GM21381 (cell line): ENCODE data around the gene PAPPA.

ENCODE experiments used
- ATAC-seq: cut with Tn5 transposase; IDR thresholded peaks from one replicate; pipeline ENCODE4 v1.9.1; 2021; ENCODE audit warnings: mild to moderate bottlenecking, moderate library complexity; ENCODE audit not compliant: unreplicated experiment

The PAPPA gene

GRCh38 chr9:116404228-116404627 is 250.6 kb downstream of the PAPPA start:
- no peak for ATAC-seq

- no peak for ATAC-seq
These were observed 251.7 kb downstream of the PAPPA start for GRCh38 chr9:116405321-116405720.

- ATAC-seq, result no peak
These were observed 252.9 kb downstream of the PAPPA start for GRCh38 chr9:116406469-116406868.

GRCh38 chr9:116409129-116409528 is 255.5 kb downstream of the PAPPA start:
- ATAC-seq, result no peak

GRCh38 chr9:116409638-116410037 is 256.0 kb downstream of the PAPPA start:
- no peak for ATAC-seq

- ATAC-seq, result no peak
These were observed 257.9 kb downstream of the PAPPA start for GRCh38 chr9:116411506-116411905.

- ATAC-seq, result no peak
These were observed 260.8 kb downstream of the PAPPA start for GRCh38 chr9:116414374-116414773.

- no peak for ATAC-seq
These were observed 262.8 kb downstream of the PAPPA start for GRCh38 chr9:116416421-116416820.

GRCh38 chr9:116417464-116417863 is 263.9 kb downstream of the PAPPA start:
- no peak for ATAC-seq

GRCh38 chr9:116419181-116419580 is 265.6 kb downstream of the PAPPA start:
- ATAC-seq, result no peak

- no peak for ATAC-seq
These were observed 267.5 kb downstream of the PAPPA start for GRCh38 chr9:116420993-116421538.

GRCh38 chr9:116422119-116422979 is 268.8 kb downstream of the PAPPA start:
- ATAC-seq, result no peak

GRCh38 chr9:116423149-116423548 is 269.6 kb downstream of the PAPPA start:
- ATAC-seq, result no peak

GRCh38 chr9:116425244-116425643 is 271.7 kb downstream of the PAPPA start:
- ATAC-seq, result no peak

- no peak for ATAC-seq
These were observed 277.3 kb downstream of the PAPPA start for GRCh38 chr9:116430849-116431248.

GRCh38 chr9:116432051-116432450 is 278.5 kb downstream of the PAPPA start:
- no peak for ATAC-seq

- no peak for ATAC-seq
These were observed 280.7 kb downstream of the PAPPA start for GRCh38 chr9:116434314-116434713.

- ATAC-seq, result no peak
These were observed 282.1 kb downstream of the PAPPA start for GRCh38 chr9:116435706-116436105.

- ATAC-seq, result no peak
These were observed 282.5 kb downstream of the PAPPA start for GRCh38 chr9:116436121-116436520.

- no peak for ATAC-seq
These were observed 284.1 kb downstream of the PAPPA start for GRCh38 chr9:116437411-116438370.

- ATAC-seq, result no peak
These were observed 288.9 kb downstream of the PAPPA start for GRCh38 chr9:116442528-116442927.
